ENCODE measurements around the gene SERPINA1. TPM values are rescaled to one million over a fixed set of nuclear protein-coding genes. Genes with fewer than 3 reads are reported as not detected.

The SERPINA1 gene
- total and polyA plus RNA-seq, 2 of the 13 experiments (the other 11 are each of a cell fraction or from before 2014, with no cell fraction given): 3,266 to 11,015 TPM

- TF ChIP-seq IRF1 (CRISPR knock-in tag; IDR thresholded peaks at IDR 0.05; ENCODE audit: low read depth): no peak
- TF ChIP-seq TSC22D2 (CRISPR knock-in tag; IDR thresholded peaks at IDR 0.05; ENCODE audit: borderline replicate concordance): 0 out of 2 replicates have a peak, but pooled peaks have one; percentile 16
- peak; percentile 76 for TF ChIP-seq BCL6 (CRISPR knock-in tag; IDR thresholded peaks at IDR 0.05)
- no peak for TF ChIP-seq ZNF383 (CRISPR knock-in tag; IDR thresholded peaks at IDR 0.05; ENCODE audit: borderline replicate concordance)
- TF ChIP-seq ZBTB42 (CRISPR knock-in tag; IDR thresholded peaks at IDR 0.05): no peak
- TF ChIP-seq TAF15 (IDR thresholded peaks at IDR 0.05; ENCODE audit: low read depth, low read length, poor library complexity, severe bottlenecking): no peak
- peak; percentile 74; the same call in 1 of the 2 replicates for TF ChIP-seq ZBED4 (CRISPR knock-in tag; IDR thresholded peaks at IDR 0.05; ENCODE audit: borderline replicate concordance)
- peak; percentile 82 for TF ChIP-seq ZNF121 (CRISPR knock-in tag; IDR thresholded peaks at IDR 0.05)
- no peak for TF ChIP-seq GPN1 (CRISPR knock-in tag; IDR thresholded peaks at IDR 0.05; ENCODE audit: borderline replicate concordance)
- TF ChIP-seq MTF2 (CRISPR knock-in tag; IDR thresholded peaks at IDR 0.05; ENCODE audit: borderline replicate concordance): no peak
- no peak for TF ChIP-seq ZNF672 (CRISPR knock-in tag; IDR thresholded peaks at IDR 0.05)
- TF ChIP-seq TMF1 (CRISPR knock-in tag; IDR thresholded peaks at IDR 0.05; ENCODE audit: low read depth): no peak
- no peak for TF ChIP-seq ZC3H13 (CRISPR knock-in tag; IDR thresholded peaks at IDR 0.05)
- TF ChIP-seq ISX (CRISPR knock-in tag; conservative IDR thresholded peaks at IDR 0.05): no peak
- TF ChIP-seq YEATS4 (CRISPR knock-in tag; IDR thresholded peaks at IDR 0.05; ENCODE audit: borderline replicate concordance): no peak
- no peak for TF ChIP-seq TIGD3 (CRISPR knock-in tag; IDR thresholded peaks at IDR 0.05; ENCODE audit: borderline replicate concordance)
- peak; percentile 55; the same call in 1 of the 2 replicates for TF ChIP-seq ZNF609 (CRISPR knock-in tag; IDR thresholded peaks at IDR 0.05; ENCODE audit: borderline replicate concordance)
- no peak for TF ChIP-seq ZNF260 (CRISPR knock-in tag; IDR thresholded peaks at IDR 0.05; ENCODE audit: borderline replicate concordance, low read depth)
- no peak for TF ChIP-seq NR3C1 (CRISPR knock-in tag; IDR thresholded peaks at IDR 0.05)
- no peak for TF ChIP-seq ZNF577 (CRISPR knock-in tag; IDR thresholded peaks at IDR 0.05; ENCODE audit: borderline replicate concordance, low read depth)
Observed at GRCh38 chr14:94400422-94400841, 12.0 kb upstream of the SERPINA1 start (continued).
